Measurements from ENCODE around the gene ACSS2. TPM values are rescaled to one million over a fixed set of nuclear protein-coding genes. Genes with fewer than 3 reads are reported as not detected.
"Not testable (repeated sequence)": the region's sequence is repeated elsewhere in the genome, so short reads cannot be mapped to it uniquely, and the experiment has no call there.

ACSS2 gene
- total RNA-seq, 1 donor: 76.4 TPM

DNA sequence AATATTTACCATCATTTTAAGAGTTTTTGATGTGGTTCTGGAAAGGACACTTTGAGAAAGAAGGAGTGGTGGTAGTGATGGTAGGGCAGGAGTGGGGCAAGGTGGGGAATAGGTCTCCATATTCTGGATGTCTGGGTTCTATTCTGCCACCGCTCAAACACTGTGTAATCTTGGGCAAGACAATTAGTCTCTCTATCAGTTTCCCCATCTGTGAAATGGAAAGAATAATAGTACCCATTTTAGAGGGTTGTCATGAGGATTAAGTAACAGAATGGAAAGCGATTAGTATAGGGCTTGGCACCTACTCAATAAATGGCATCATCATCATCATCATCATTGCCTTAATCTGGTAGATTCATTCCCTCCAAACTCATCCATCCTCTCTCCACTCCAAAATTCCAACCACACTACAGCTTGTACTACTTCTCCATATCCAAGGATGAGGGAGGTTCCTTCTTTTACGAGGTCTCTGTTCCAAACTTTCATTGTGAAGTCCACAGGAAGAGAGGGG, 2.8 kb upstream of the ACSS2 start:
- Histone ChIP-seq H4K20me1 (ENCODE audit: insufficient read depth, low read length) (peaks cover 8% of the 10 kb centered on the region), H3K36me3 (ENCODE audit: insufficient read depth, low read length) (no peaks in the 10 kb centered on the region), H3K27ac (ENCODE audit: low read depth, low read length) (no peak overlapping the region), H3K4me1 (ENCODE audit: insufficient read depth, low read length) (peaks cover 31% of the 10 kb centered on the region), H3K27me3 (ENCODE audit: insufficient read depth, low read length) (no peaks in the 10 kb centered on the region), H3K4me3 (ENCODE audit: insufficient read depth, low read length) (no peak overlapping the region), H3K79me2 (ENCODE audit: insufficient read depth, low read length) (peaks cover 16% of the 10 kb centered on the region), H2AFZ (ENCODE audit: low read length) (peak overlapping the region; percentile 98), H3K9me3 (ENCODE audit: low read depth, low read length) (no peaks in the 10 kb centered on the region), H3K4me2 (ENCODE audit: insufficient read depth, low read length) (peak overlapping the region; percentile 94)
- no peak for DNase-seq (ENCODE audit: insufficient read length, low spot score, missing footprints)
- TF ChIP-seq, protein P1, sequence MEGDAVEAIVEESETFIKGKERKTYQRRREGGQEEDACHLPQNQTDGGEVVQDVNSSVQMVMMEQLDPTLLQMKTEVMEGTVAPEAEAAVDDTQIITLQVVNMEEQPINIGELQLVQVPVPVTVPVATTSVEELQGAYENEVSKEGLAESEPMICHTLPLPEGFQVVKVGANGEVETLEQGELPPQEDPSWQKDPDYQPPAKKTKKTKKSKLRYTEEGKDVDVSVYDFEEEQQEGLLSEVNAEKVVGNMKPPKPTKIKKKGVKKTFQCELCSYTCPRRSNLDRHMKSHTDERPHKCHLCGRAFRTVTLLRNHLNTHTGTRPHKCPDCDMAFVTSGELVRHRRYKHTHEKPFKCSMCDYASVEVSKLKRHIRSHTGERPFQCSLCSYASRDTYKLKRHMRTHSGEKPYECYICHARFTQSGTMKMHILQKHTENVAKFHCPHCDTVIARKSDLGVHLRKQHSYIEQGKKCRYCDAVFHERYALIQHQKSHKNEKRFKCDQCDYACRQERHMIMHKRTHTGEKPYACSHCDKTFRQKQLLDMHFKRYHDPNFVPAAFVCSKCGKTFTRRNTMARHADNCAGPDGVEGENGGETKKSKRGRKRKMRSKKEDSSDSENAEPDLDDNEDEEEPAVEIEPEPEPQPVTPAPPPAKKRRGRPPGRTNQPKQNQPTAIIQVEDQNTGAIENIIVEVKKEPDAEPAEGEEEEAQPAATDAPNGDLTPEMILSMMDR (IDR thresholded peaks at IDR 0.05; ENCODE audit: extremely low read depth, low read depth, low read length): no peak

DNA sequence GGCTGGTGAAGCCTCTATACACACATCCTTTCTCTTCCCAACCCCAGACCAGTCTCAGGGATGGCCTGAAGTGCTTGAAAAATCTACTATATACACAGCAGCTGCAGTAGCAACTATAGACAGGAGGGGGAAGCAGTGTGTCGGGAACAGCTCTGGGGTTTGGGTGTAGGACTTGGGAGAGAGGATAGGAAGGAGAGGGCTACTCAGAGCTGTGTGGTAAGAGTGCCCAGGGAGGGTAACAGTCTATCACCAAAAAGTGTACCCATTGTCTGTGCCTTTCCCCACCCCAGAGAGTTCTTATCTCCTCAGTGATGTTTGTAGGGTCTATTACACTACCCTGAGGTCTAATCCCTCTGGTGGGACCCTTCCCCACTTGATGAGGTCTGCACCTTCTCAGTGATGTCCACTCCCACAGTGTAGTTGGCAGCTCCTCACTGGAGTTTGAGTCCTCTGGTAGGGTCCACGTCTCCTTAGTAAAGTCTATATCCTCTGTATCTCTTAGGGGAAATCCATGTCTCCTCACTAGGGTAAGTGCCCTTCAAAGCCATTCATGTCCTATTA, 2.2 kb upstream of the ACSS2 start:
- H3K36me3 ChIP-seq (ENCODE audit: insufficient read depth, low read length): no peaks in the 10 kb centered on the region
- peak; percentile 96 for DNase-seq (ENCODE audit: insufficient read length, low spot score, missing footprints)
- peaks cover 8% of the 10 kb centered on the region for H4K20me1 ChIP-seq (ENCODE audit: insufficient read depth, low read length)
- H3K4me1 ChIP-seq (ENCODE audit: insufficient read depth, low read length): peaks cover 31% of the 10 kb centered on the region
- H3K4me3 ChIP-seq (ENCODE audit: insufficient read depth, low read length): no peak overlapping the region
- no peak overlapping the region for H3K4me2 ChIP-seq (ENCODE audit: insufficient read depth, low read length)
- no peaks in the 10 kb centered on the region for H3K9me3 ChIP-seq (ENCODE audit: low read depth, low read length)
- no peak overlapping the region for H3K27ac ChIP-seq (ENCODE audit: low read depth, low read length)
- no peak overlapping the region for H2AFZ ChIP-seq (ENCODE audit: low read length)
- TF ChIP-seq, protein P1 (IDR thresholded peaks at IDR 0.05; ENCODE audit: extremely low read depth, low read depth, low read length): peak; percentile 97
- H3K79me2 ChIP-seq (ENCODE audit: insufficient read depth, low read length): peaks cover 17% of the 10 kb centered on the region
- no peaks in the 10 kb centered on the region for H3K27me3 ChIP-seq (ENCODE audit: insufficient read depth, low read length)

DNA sequence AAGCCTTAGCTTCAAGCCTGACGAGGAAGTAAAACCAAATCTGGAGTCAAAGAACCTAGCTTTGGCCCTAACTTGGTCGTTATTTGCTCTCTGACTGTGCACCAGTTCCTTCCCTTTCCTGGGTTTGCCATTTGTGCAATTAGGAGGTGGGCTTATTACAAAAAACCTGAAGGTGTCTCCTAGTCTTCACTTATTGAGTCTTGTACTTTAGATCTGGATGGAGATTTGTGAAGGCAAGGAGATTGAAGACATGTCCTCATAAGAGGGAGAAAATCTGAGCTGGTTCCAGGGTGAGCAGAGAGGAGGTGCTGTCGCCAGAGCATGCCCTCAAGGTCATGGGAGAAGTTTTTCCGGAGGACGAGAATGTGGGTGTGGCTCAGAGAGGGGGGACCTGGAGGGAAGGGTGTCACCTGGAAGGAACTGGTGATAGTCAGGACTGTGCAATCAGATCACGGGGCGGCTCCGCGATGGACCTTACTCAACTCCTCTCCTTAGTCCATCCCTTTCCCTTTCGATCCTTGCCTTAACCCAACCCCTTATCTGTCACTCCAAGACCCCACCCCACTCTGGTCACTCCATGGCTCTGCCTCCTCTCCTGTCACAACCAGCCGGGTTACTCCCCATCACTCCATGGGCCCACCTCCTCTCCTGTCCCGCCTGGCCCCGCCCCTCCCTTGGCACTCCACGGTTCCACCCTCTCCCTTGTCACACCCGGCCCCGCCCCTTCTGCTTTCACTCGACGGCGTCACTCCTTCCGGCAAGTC, 588 bp upstream of the ACSS2 start:
- Histone ChIP-seq H4K20me1 (ENCODE audit: insufficient read depth, low read length) (peaks cover 5% of the 10 kb centered on the region), H3K79me2 (ENCODE audit: insufficient read depth, low read length) (peaks cover 21% of the 10 kb centered on the region), H3K27me3 (ENCODE audit: insufficient read depth, low read length) (no peaks in the 10 kb centered on the region), H3K4me3 (ENCODE audit: insufficient read depth, low read length) (peak overlapping the region; percentile 77), H3K36me3 (ENCODE audit: insufficient read depth, low read length) (no peaks in the 10 kb centered on the region), H3K9me3 (ENCODE audit: low read depth, low read length) (no peaks in the 10 kb centered on the region), H3K27ac (ENCODE audit: low read depth, low read length) (peak overlapping the region; percentile 52), H3K4me2 (ENCODE audit: insufficient read depth, low read length) (peak overlapping the region; percentile 96), H3K4me1 (ENCODE audit: insufficient read depth, low read length) (peaks cover 31% of the 10 kb centered on the region), H2AFZ (ENCODE audit: low read length) (peak overlapping the region; percentile 91)
- peak; percentile 96 for DNase-seq (ENCODE audit: insufficient read length, low spot score, missing footprints)
- TF ChIP-seq, protein P1 (IDR thresholded peaks at IDR 0.05; ENCODE audit: extremely low read depth, low read depth, low read length): peak; percentile 26

DNA sequence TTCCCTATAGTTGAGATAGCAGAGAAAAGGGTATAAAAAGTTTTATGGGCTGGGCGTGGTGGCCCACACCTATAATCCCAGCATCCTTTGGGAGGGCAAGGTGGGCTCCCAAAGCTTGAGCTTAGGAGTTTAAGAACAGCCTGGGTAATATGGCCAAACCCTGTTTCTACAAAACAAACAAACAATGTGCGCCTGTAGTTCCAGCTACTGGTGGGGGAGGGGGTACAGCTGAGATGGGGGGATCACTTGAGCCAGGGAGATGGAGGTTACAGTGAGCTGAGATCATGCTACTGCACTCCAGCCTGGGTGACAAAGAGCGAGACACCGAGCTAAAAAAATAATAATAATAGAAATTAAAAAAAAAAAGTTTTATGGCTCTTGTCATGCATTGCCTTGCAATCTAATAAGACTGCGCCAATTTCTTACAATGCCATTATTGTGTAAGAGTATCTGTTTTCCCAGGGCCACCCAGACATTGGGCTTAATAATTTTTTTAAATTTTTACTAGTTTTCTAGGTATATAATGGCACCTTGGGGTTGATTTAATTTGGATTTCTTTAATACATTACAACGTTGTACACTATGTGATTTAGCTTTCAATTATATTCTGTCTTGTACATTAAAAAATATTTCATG, 3.9 kb downstream of the ACSS2 start:
- H3K9me3 ChIP-seq (ENCODE audit: low read depth, low read length): no peaks in the 10 kb centered on the region
- TF ChIP-seq, protein P1 (IDR thresholded peaks at IDR 0.05; ENCODE audit: extremely low read depth, low read depth, low read length): no peak
- no peaks in the 10 kb centered on the region for H3K27me3 ChIP-seq (ENCODE audit: insufficient read depth, low read length)
- peaks cover 8% of the 10 kb centered on the region for H3K4me1 ChIP-seq (ENCODE audit: insufficient read depth, low read length)
- peaks cover 21% of the 10 kb centered on the region for H3K79me2 ChIP-seq (ENCODE audit: insufficient read depth, low read length)
- peaks cover 13% of the 10 kb centered on the region for H3K36me3 ChIP-seq (ENCODE audit: insufficient read depth, low read length)
- H3K27ac ChIP-seq (ENCODE audit: low read depth, low read length): no peak overlapping the region
- H2AFZ ChIP-seq (ENCODE audit: low read length): no peak overlapping the region
- no peak overlapping the region for H3K4me3 ChIP-seq (ENCODE audit: insufficient read depth, low read length)
- H4K20me1 ChIP-seq (ENCODE audit: insufficient read depth, low read length): peaks cover 9% of the 10 kb centered on the region
- H3K4me2 ChIP-seq (ENCODE audit: insufficient read depth, low read length): no peak overlapping the region
- no peak for DNase-seq (ENCODE audit: insufficient read length, low spot score, missing footprints)

DNA sequence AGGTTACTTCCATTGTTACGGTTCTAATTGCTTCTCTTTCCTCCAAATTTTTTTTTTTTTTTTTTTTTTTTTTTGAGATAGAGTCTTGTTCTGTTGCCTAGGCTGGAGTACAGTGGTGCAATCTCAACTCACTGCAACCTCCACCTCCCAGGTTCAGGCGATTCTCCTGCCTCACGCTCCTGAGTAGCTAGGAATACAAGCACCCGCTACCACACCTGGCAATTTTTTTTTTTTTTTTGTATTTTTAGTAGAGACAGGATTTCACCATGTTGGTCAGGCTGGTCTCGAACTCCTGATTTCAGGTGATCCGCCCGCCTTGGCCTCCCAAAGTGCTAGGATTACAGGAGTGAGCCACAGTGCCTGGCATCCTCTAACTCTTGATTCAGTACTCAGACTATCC, 4.6 kb downstream of the ACSS2 start:
- H3K27me3 ChIP-seq (ENCODE audit: insufficient read depth, low read length); H3K4me3 ChIP-seq (ENCODE audit: insufficient read depth, low read length); H3K4me2 ChIP-seq (ENCODE audit: insufficient read depth, low read length); H2AFZ ChIP-seq (ENCODE audit: low read length); H3K9me3 ChIP-seq (ENCODE audit: low read depth, low read length); DNase-seq (ENCODE audit: insufficient read length, low spot score, missing footprints); H3K4me1 ChIP-seq (ENCODE audit: insufficient read depth, low read length); H3K27ac ChIP-seq (ENCODE audit: low read depth, low read length); H4K20me1 ChIP-seq (ENCODE audit: insufficient read depth, low read length): not testable (repeated sequence)
- Histone ChIP-seq H3K79me2 (ENCODE audit: insufficient read depth, low read length) (peaks cover 21% of the 10 kb centered on the region), H3K36me3 (ENCODE audit: insufficient read depth, low read length) (peaks cover 13% of the 10 kb centered on the region)
